ENCODE measurements around the gene LRRFIP1.

DNA sequence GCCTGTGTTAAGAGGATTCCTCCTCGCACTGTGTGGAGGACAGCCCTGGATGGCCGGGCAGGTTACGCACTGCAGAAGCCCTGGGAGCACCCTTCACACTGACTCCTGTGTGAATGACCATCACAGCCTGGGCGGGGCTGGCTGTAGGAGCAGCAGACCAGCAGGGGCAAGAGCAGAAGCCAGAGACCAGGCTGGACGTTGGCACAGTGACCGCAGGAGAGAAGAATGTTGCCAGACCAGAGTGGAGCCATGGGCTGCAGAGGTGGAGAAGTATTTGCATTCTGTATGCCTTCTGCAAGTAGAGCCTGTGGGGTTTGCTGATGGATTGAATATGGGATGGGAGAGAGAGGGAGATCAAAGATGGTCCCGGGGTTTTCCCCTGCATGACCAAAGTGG lies 23.1 kb downstream of the LRRFIP1 start:
- TF ChIP-seq, protein P1, sequence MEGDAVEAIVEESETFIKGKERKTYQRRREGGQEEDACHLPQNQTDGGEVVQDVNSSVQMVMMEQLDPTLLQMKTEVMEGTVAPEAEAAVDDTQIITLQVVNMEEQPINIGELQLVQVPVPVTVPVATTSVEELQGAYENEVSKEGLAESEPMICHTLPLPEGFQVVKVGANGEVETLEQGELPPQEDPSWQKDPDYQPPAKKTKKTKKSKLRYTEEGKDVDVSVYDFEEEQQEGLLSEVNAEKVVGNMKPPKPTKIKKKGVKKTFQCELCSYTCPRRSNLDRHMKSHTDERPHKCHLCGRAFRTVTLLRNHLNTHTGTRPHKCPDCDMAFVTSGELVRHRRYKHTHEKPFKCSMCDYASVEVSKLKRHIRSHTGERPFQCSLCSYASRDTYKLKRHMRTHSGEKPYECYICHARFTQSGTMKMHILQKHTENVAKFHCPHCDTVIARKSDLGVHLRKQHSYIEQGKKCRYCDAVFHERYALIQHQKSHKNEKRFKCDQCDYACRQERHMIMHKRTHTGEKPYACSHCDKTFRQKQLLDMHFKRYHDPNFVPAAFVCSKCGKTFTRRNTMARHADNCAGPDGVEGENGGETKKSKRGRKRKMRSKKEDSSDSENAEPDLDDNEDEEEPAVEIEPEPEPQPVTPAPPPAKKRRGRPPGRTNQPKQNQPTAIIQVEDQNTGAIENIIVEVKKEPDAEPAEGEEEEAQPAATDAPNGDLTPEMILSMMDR (IDR thresholded peaks at IDR 0.05), result no peak
- TF ChIP-seq POLR2A (IDR thresholded peaks at IDR 0.05), result no peak

All from prostate gland (tissue), 2 donors.